WERI-Rb-1 (cell line): ENCODE data around the gene TSPAN32.
"Not testable (repeated sequence)": the region's sequence is repeated elsewhere in the genome, so short reads cannot be mapped to it uniquely, and the experiment has no call there.

Experiments
- DNase-seq: peaks from one replicate; pipeline ENCODE4 v3.0.0-alpha.2; 2020
- H3K27ac ChIP-seq: fragments of 250-450 bp; sonication (Bioruptor Pico); 2 replicates; pipeline ENCODE4 v1.5.1; 2020; ENCODE audit warnings: mild to moderate bottlenecking, moderate library complexity
- H3K27me3 ChIP-seq: fragments of 250-450 bp; sonication (Bioruptor Pico); 2 replicates; pipeline ENCODE4 v1.5.1; 2021; ENCODE audit warnings: mild to moderate bottlenecking, low read depth, moderate library complexity; ENCODE audit not compliant: insufficient read depth, severe bottlenecking
- H3K36me3 ChIP-seq: fragments of 250-450 bp; sonication (Bioruptor Pico); 2 replicates; pipeline ENCODE4 v1.5.1; 2020; ENCODE audit warnings: mild to moderate bottlenecking, moderate library complexity
- H3K4me3 ChIP-seq: 2 replicates; pipeline ENCODE4 v1.5.1; 2011; ENCODE audit warnings: low read depth, mild to moderate bottlenecking, control low read depth, low read length
- H3K9me3 ChIP-seq: fragments of 250-450 bp; sonication (Bioruptor Pico); 2 replicates; pipeline ENCODE4 v1.5.1; 2021; ENCODE audit warnings: mild to moderate bottlenecking, moderate library complexity; ENCODE audit not compliant: severe bottlenecking
- TF ChIP-seq, protein P1 (sequence below): IDR thresholded peaks from 2 replicates; pipeline ENCODE4 v1.5.1; 2011; ENCODE audit warnings: low read depth, mild to moderate bottlenecking, control low read depth, inconsistent platforms, low read length

TSPAN32 gene

DNA sequence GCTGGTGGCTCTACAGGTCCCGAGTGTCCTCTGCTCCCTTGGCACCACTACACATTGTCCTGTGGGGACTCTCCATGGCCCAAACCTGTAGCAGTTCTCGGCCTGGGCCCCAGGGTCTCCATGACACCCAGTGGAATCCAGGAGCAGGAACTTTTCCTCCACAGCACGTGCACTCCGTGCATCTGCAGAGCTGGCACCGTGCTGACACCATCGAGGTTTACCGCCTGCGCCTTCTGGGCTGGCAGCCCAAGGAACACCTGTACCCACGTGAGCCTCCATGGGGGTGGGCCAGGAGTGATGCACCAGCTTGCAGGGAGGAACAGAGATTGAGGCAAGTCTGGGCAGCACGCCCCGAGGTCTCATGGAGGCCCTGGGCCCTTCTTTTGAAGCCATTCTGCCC lies 25.2 kb downstream of the TSPAN32 start:
- no peak for DNase-seq
- H3K27ac ChIP-seq, result no peak overlapping the region
- TF ChIP-seq, protein P1, sequence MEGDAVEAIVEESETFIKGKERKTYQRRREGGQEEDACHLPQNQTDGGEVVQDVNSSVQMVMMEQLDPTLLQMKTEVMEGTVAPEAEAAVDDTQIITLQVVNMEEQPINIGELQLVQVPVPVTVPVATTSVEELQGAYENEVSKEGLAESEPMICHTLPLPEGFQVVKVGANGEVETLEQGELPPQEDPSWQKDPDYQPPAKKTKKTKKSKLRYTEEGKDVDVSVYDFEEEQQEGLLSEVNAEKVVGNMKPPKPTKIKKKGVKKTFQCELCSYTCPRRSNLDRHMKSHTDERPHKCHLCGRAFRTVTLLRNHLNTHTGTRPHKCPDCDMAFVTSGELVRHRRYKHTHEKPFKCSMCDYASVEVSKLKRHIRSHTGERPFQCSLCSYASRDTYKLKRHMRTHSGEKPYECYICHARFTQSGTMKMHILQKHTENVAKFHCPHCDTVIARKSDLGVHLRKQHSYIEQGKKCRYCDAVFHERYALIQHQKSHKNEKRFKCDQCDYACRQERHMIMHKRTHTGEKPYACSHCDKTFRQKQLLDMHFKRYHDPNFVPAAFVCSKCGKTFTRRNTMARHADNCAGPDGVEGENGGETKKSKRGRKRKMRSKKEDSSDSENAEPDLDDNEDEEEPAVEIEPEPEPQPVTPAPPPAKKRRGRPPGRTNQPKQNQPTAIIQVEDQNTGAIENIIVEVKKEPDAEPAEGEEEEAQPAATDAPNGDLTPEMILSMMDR, result no peak
- peaks cover 5% of the 10 kb centered on the region for H3K9me3 ChIP-seq
- no peak overlapping the region for H3K4me3 ChIP-seq
- no peaks in the 10 kb centered on the region for H3K36me3 ChIP-seq
- H3K27me3 ChIP-seq, result no peaks in the 10 kb centered on the region

DNA sequence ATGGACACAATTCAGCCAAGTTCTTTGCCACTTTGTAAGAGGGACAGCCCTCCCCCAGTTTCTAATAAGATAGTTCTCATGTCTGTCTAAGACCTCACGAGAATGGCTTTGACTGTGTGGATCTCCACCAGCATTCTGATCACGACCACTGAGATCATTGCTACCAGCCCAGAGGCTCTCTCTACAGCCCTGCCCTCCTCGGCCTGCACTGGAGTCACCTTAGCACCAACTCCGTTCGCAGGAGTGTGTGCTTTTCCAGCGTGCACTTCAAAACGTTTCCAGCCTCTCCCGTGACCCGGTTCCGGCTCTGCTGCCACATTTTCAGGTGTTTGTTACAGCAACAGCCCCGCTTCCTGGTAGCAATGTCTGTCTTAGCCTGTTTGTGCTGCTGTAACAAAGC lies 26.2 kb downstream of the TSPAN32 start:
- Histone ChIP-seq H3K36me3 (no peaks in the 10 kb centered on the region), H3K27ac (no peak overlapping the region), H3K4me3 (no peak overlapping the region), H3K9me3 (peaks cover 5% of the 10 kb centered on the region), H3K27me3 (no peaks in the 10 kb centered on the region)
- TF ChIP-seq, protein P1, result no peak
- DNase-seq, result no peak

DNA sequence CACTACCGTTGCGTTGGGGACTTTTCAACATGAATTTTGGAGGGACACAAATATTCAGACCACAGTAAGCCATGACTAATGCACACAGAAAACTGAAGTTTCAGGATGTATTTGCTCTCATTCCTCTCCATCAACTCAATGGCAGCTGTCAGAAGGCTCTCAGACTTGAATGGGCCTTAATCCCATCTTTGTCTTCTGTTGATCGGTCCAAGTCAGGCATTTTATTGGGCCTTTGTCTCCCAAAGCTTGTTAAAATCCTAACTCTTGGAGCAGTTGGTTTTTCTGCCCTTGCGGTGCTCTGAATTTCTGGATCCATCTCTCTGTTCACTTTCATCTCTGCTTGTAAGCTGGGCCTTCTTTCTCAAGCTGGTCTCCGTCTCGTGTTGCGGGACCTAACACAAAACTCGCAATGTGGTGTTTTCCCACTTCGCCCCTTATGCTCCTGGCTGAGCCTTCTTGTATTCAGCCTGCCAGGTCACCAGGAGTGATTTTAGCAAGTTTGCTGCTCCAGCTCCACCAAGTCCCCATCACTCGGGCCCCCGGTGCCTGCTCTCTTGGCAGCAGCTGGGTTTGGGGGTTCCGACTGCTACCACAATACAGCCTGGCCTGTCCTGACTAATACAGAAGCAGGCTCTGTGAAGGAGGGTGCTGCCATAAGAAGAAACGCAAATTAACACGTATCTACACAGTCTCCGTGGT lies 27.0 kb downstream of the TSPAN32 start:
- Histone ChIP-seq H3K36me3 (no peaks in the 10 kb centered on the region), H3K4me3 (no peak overlapping the region), H3K9me3 (peaks cover 5% of the 10 kb centered on the region), H3K27ac (no peak overlapping the region), H3K27me3 (no peaks in the 10 kb centered on the region)
- no peak for DNase-seq
- TF ChIP-seq, protein P1, result no peak

DNA sequence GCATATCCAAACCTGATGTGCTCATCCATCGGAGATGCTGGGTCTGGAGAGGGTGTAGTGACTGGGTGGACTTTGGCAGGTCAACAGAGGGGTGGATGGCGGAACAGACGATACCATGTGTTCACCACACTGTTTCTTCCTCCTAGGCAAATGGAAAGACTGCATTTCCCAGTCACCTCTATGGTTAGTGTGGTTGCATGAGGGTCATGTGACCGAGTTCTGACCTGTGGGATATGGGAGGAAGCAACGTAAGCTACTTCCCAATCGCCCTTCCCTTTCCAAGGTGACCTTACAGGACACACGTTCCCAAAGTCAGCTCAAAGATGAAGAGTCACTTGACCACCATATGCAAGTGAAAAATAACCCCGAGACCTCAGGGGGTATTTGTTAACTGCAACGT lies 27.7 kb downstream of the TSPAN32 start:
- Histone ChIP-seq H3K27me3 (no peaks in the 10 kb centered on the region), H3K4me3 (no peak overlapping the region), H3K9me3 (peaks cover 5% of the 10 kb centered on the region), H3K36me3 (no peaks in the 10 kb centered on the region), H3K27ac (no peak overlapping the region)
- TF ChIP-seq, protein P1, result no peak
- DNase-seq, result no peak

DNA sequence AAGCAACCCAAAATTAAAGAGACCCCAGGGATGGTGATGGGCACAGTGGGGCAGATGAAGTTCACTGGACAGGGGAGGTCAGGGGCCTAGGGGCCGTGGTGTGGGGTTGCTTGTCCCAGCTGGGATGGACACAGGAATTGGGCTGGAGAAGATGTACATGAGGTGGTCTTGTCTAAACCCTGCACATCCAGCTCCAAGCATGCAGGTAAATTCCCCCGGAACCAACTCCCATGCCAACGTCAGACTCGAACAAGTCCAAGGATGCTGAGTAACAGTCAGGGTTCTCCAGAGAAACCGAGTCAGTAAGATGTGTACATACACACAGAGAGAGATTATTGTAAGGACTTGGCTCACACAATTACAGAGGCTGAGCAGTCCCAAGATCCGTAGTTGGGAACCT lies 28.9 kb downstream of the TSPAN32 start:
- no peaks in the 10 kb centered on the region for H3K27me3 ChIP-seq
- TF ChIP-seq, protein P1, result no peak
- H3K36me3 ChIP-seq, result no peaks in the 10 kb centered on the region
- H3K4me3 ChIP-seq, result no peak overlapping the region
- peaks cover 5% of the 10 kb centered on the region for H3K9me3 ChIP-seq
- no peak overlapping the region for H3K27ac ChIP-seq
- DNase-seq, result no peak

DNA sequence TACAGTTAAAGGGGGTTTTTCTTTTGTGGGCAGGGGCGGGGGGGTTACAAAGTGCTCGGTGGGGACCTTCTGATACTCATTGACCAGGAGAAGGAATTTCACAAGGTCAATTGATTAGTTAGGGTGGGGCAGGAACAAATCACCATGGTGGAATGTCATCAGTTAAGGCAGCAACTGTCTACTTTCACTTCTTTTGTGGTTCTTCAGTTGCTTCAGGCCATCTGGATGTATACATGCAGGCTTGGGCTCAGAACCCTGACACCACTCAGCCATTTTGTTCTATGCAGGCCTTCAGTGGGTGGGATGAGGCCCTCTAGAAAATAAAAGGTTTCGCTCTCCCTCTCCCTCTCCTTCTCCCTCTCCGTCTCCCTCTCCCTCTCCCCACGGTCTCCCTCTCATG lies 29.6 kb downstream of the TSPAN32 start:
- TF ChIP-seq, protein P1, result no peak
- no peak overlapping the region for H3K4me3 ChIP-seq
- no peaks in the 10 kb centered on the region for H3K27me3 ChIP-seq

DNA sequence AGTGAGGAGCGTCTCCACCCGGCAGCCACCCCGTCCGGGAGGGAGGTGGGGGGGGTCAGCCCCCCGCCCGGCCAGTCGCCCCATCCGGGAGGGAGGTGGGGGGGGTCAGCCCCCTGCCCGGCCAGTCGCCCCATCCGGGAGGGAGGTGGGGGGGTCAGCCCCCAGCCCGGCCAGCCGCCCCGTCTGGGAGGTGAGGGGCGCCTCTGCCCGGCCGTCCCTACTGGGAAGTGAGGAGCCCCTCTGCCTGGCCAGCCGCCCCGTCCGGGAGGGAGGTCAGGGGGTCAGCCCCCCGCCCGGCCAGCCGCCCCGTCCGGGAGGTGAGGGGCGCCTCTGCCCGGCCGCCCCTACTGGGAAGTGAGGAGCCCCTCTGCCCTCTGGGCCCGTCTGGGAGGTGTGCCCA lies 30.8 kb downstream of the TSPAN32 start:
- H3K27ac ChIP-seq, H3K9me3 ChIP-seq, DNase-seq, H3K4me3 ChIP-seq, H3K27me3 ChIP-seq, H3K36me3 ChIP-seq: not testable (repeated sequence)

More for the DNA sequence above, 29.6 kb downstream of the TSPAN32 start:
- Histone ChIP-seq H3K27ac (no peak overlapping the region), H3K9me3 (peaks cover 5% of the 10 kb centered on the region), H3K36me3 (no peaks in the 10 kb centered on the region)
- no peak for DNase-seq

DNA sequence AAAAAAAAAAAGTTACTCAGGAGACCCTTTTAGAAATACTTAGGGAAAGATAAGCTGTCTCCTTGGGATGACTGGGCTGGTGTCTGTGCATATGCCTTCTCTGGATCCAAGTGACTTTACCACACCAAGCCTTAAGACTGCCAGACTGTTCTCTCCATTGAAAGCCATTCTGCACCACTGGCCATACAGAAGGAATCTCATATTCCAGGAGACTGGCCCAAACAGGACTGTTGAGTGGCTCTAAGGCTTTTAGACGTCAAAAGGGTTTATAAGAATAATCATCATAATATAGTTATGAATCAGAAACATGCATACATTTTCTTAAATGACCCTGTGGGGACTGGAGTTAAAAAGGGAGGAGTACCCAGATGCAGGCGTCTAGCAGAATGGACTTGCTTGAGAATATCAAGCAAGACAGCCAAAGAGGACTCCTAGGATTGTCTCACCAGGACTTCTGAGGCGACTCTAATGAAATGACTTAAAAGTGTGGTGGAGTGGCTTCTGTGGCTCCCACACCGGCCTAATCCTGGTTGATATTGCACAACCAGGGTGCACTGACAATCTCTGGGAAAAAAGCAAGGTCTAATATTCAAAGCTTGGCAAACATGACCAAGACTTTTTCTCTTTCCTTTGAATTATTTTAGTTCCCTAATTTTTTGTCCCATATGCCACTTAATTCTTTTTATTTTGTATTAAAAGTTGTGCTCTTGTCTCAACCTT lies 31.8 kb downstream of the TSPAN32 start:
- not testable (repeated sequence) for H3K27ac ChIP-seq, H3K4me3 ChIP-seq, H3K27me3 ChIP-seq, H3K36me3 ChIP-seq, DNase-seq, H3K9me3 ChIP-seq
